A549 treated with Mapracorat at 1 μM for 4 hours (cell line): ENCODE data around the gene GAS5. TPM values are rescaled to one million over a fixed set of nuclear protein-coding genes. Genes with fewer than 3 reads are reported as not detected.

Experiments
- total RNA-seq: library from RNA; stranded (reverse); fragments of 200-300 nt; extraction: Qiagen RNA extraction; gene quantifications from 5 replicates; pipeline ENCODE4 v1.2.3, GENCODE V29; 2022

The GAS5 gene
- total RNA-seq: 273 to 346 TPM (median 286 TPM) in 5 replicates

GRCh38 chr1:173867753-173868265 lies at the start of gene GAS5:
Gene GAS5 (minus strand): TSS chr1:173867989.

GRCh38 chr1:173917149-173917548 lies 49.4 kb upstream of the GAS5 start, which contains the start of gene SERPINC1:
Gene SERPINC1 (minus strand): TSS chr1:173917327. CDS start chr1:173917259, 68 bp downstream.

DNA sequence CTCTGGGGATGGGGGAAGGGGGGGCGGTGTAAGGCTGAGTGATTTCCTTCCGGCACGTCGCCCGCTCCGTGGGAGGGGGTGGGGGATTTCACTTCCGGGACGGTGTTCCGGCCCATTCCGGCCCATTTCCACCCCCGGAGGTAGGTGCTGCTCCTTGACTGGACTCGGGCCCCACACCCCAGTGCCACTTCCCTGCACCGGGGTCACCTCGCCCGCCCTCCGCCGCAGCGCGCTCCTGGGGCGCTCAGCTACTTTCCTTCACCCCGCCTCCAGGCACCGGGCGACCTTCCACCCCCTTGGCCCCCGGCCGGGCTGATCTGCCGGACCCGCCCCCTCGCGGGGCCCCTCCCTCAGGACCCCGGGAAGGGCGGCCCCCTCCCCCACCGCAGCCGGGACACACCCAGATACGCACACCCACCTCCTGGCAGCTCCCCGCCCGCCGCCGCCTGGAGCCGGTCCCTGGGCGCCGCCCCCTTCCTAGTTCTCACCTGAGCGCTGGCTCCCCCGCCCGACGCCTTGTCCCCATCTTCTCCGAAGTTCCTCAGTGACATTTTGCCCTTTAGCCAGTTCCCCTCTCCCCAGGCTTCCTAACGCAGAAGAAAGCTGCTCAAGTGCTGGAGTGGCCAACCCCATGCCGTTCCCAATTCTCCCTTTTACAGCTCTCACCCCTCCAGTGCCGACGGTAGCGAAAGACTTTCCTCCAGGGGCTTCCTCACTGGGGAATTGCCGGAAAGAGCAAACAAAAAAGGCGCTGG lies 654 bp upstream of the GAS5 start, which contains the start of gene ZBTB37:
ZBTB37 (plus strand) TSS at position 115 of the 755 bp plus-strand sequence. CDS start 1,846 bp downstream, outside the sequence.

DNA sequence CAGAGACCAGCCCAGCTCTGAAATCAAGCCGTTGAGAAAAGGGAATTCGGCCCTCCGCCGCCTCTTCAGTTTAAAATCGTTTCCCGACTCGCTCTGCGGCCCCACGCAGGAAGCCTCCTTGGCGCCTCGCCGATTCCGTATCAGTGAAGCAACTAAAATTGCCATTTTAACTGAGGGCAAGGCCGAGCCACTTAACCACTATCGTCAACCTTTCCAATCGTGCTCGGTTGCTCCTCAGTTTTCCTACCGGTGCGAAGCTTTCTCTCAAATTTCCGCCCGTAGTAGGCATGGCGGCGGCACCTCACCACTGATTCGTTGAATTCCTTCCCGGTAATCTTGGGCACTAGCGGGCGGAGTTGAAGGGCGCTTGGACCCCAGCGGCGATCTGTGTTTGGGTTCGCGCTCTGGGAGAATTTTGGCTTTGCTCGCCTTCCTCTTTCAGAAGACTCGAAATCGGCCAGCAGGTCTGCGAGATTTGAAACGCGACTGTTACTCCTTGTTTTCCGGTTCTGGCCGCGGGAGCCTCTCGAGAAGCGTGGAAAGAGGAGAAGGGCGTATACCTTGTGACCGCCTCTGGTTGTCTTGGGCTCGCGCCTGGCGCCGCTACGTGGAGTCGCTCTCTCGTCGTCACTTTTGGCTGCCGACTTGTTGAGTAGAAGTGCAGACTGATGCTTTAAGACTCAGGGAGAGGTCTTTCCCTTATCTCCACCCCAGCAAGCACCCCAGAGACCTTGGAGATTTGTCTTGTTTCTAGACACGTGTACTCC lies 43.3 kb downstream of the GAS5 start, which contains the start of the genes CENPL and DARS2:
CENPL (minus strand) TSS at position 569 of the 767 bp plus-strand sequence. CDS start 13,584 bp downstream, outside the sequence.
DARS2 (plus strand) TSS at position 359 of the 767 bp plus-strand sequence. CDS start 557 bp downstream, outside the sequence.

Other genes with a start within 250 kb of the GAS5 start
- not detected in 5 replicates for gene TEX50, start 232.7 kb downstream of the GAS5 start, total RNA-seq
- 0.08 to 0.15 TPM (median 0.10 TPM) in 5 replicates for gene ANKRD45, start 198.1 kb downstream of the GAS5 start, total RNA-seq
- gene KLHL20, start 153.0 kb downstream of the GAS5 start, total RNA-seq: 11.1 to 13.5 TPM (median 12.4 TPM) in 5 replicates
- 38.2 to 42.9 TPM (median 42.0 TPM) in 5 replicates for gene DARS2, start 43.3 kb downstream of the GAS5 start, total RNA-seq
- gene CENPL, start 43.1 kb downstream of the GAS5 start, total RNA-seq: 11.9 to 15.1 TPM (median 12.8 TPM) in 5 replicates
- 1.0 to 1.5 TPM (median 1.2 TPM) in 5 replicates for gene ZBTB37, start 391 bp upstream of the GAS5 start, total RNA-seq
- gene SERPINC1, start 49.3 kb upstream of the GAS5 start, total RNA-seq: not detected in 5 replicates
- gene RC3H1, start 154.4 kb upstream of the GAS5 start, total RNA-seq: 4.6 to 6.5 TPM (median 5.6 TPM) in 5 replicates